GM13976 (cell line): ENCODE data around the gene ERI3.

Experiments
- DNase-seq: peaks from one replicate; pipeline ENCODE4 v3.0.0; 2012; ENCODE audit warnings: low spot score
- CTCF ChIP-seq: IDR thresholded peaks from 2 replicates; pipeline ENCODE4 v1.5.1; 2012; ENCODE audit warnings: borderline replicate concordance, mild to moderate bottlenecking; ENCODE audit not compliant: insufficient read depth; ENCODE audit errors: extremely low read depth, missing control alignments, control extremely low read depth
- in situ Hi-C: fragments of 300-500 bp; cut with MboI; formaldehyde crosslinking; loops from one replicate; pipeline ENCODE4 v1.12.0; 2022; ENCODE audit warnings: low sequenced_read_pairs, mixed read lengths, inconsistent platforms; ENCODE audit not compliant: unreplicated experiment

ERI3 gene

DNA sequence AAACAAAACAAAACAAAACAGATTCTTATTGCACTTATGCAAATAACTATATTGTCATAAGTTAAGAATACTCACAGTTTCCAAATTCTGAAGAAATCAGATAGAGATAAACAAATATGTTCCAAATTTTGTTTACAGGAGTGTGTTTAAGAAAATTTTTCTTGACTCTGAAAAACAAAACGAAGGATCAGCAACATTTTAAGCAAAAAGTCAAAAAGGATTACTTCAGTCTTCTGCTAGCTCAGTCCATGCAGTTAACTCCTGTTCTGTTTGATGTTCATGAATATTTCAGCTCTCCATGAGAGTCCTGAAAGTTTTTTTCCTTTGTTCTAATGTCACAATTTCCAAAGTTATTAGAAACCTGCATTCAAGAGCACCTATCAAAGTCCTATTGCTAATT is 180.4 kb downstream of the ERI3 start:
- no peak for TF ChIP-seq CTCF
- in situ Hi-C loops: no loop called here
- DNase-seq: no peak
